ENCODE measurements around the gene TRMT2A. TPM values are rescaled to one million over a fixed set of nuclear protein-coding genes. Genes with fewer than 3 reads are reported as not detected.

The TRMT2A gene
- total RNA-seq, 2 experiments from 2014 or later = 97.5 to 118 TPM

GRCh38 chr22:20063271-20064139 is 53.5 kb downstream of the TRMT2A start:
- Histone ChIP-seq H3K4me1 (ENCODE audit: insufficient read depth, low read length, poor library complexity, severe bottlenecking) (no peaks in the 10 kb centered on the region), H3K27ac (ENCODE audit: low read depth, low read length, poor library complexity, severe bottlenecking) (no peak overlapping the region), H3K9me3 (ENCODE audit: low read length) (no peaks in the 10 kb centered on the region), H3K4me2 (ENCODE audit: low read length) (no peak overlapping the region), H3K36me3 (ENCODE audit: insufficient read depth, low read length) (peaks cover 9% of the 10 kb centered on the region; the same call in 1 of the 2 replicates), H3K79me2 (ENCODE audit: insufficient read depth, low read depth, low read length) (no peaks in the 10 kb centered on the region), H3K4me3 (ENCODE audit: low read depth, low read length, poor library complexity, severe bottlenecking) (no peak overlapping the region), H2AFZ (ENCODE audit: low read length) (no peak overlapping the region), H3K9me2 (ENCODE audit: insufficient read depth, low read length) (no peaks in the 10 kb centered on the region), H4K20me1 (ENCODE audit: insufficient read depth, low read length) (no peaks in the 10 kb centered on the region)
- ChIA-PET POLR2A (no interaction called here), CTCF (ENCODE audit: unreplicated experiment) (no interaction called here)
- TF ChIP-seq EZH2phosphoT487 (IDR thresholded peaks at IDR 0.05; ENCODE audit: borderline replicate concordance, low read depth, low read length) = no peak
- TF ChIP-seq CTCF (conservative IDR thresholded peaks at IDR 0.05; ENCODE audit: low read length) = no peak
- no peak for DNase-seq (ENCODE audit: low spot score)
- intact Hi-C loops (cut with micrococcal nuclease; ENCODE audit: unreplicated experiment) = no loop called here
- BruUV-seq (replicated peaks) = no TSS peak

- no peaks in the 10 kb centered on the region for H3K79me2 ChIP-seq (ENCODE audit: insufficient read depth, low read depth, low read length)
- TF ChIP-seq EZH2phosphoT487 (IDR thresholded peaks at IDR 0.05; ENCODE audit: borderline replicate concordance, low read depth, low read length) (no peak), CTCF (conservative IDR thresholded peaks at IDR 0.05; ENCODE audit: low read length) (no peak)
- no peaks in the 10 kb centered on the region for H3K4me1 ChIP-seq (ENCODE audit: insufficient read depth, low read length, poor library complexity, severe bottlenecking)
- no TSS peak for BruUV-seq (replicated peaks)
- H3K9me3 ChIP-seq (ENCODE audit: low read length) = no peaks in the 10 kb centered on the region
- no peaks in the 10 kb centered on the region for H4K20me1 ChIP-seq (ENCODE audit: insufficient read depth, low read length)
- H2AFZ ChIP-seq (ENCODE audit: low read length) = no peak overlapping the region
- peaks cover 9% of the 10 kb centered on the region; the same call in 1 of the 2 replicates for H3K36me3 ChIP-seq (ENCODE audit: insufficient read depth, low read length)
- H3K27ac ChIP-seq (ENCODE audit: low read depth, low read length, poor library complexity, severe bottlenecking) = no peak overlapping the region
- H3K9me2 ChIP-seq (ENCODE audit: insufficient read depth, low read length) = no peaks in the 10 kb centered on the region
- H3K4me2 ChIP-seq (ENCODE audit: low read length) = no peak overlapping the region
- no peak for DNase-seq (ENCODE audit: low spot score)
- intact Hi-C loops (cut with micrococcal nuclease; ENCODE audit: unreplicated experiment) = no loop called here
- H3K4me3 ChIP-seq (ENCODE audit: low read depth, low read length, poor library complexity, severe bottlenecking) = no peak overlapping the region
- CTCF ChIA-PET (ENCODE audit: unreplicated experiment) = no interaction called here
- POLR2A ChIA-PET = no interaction called here
These were observed 54.3 kb downstream of the TRMT2A start for GRCh38 chr22:20062766-20063083.

GRCh38 chr22:20062043-20062765 is 54.8 kb downstream of the TRMT2A start:
- Histone ChIP-seq H3K9me2 (ENCODE audit: insufficient read depth, low read length) (no peaks in the 10 kb centered on the region), H3K4me1 (ENCODE audit: insufficient read depth, low read length, poor library complexity, severe bottlenecking) (no peaks in the 10 kb centered on the region), H2AFZ (ENCODE audit: low read length) (no peak overlapping the region), H3K9me3 (ENCODE audit: low read length) (no peaks in the 10 kb centered on the region), H3K27ac (ENCODE audit: low read depth, low read length, poor library complexity, severe bottlenecking) (no peak overlapping the region), H3K4me2 (ENCODE audit: low read length) (no peak overlapping the region), H4K20me1 (ENCODE audit: insufficient read depth, low read length) (no peaks in the 10 kb centered on the region), H3K79me2 (ENCODE audit: insufficient read depth, low read depth, low read length) (no peaks in the 10 kb centered on the region), H3K4me3 (ENCODE audit: low read depth, low read length, poor library complexity, severe bottlenecking) (no peak overlapping the region), H3K36me3 (ENCODE audit: insufficient read depth, low read length) (peaks cover 9% of the 10 kb centered on the region; the same call in 1 of the 2 replicates)
- POLR2A ChIA-PET = no interaction called here
- BruUV-seq (replicated peaks) = no TSS peak
- CTCF ChIA-PET (ENCODE audit: unreplicated experiment) = no interaction called here
- TF ChIP-seq CTCF (conservative IDR thresholded peaks at IDR 0.05; ENCODE audit: low read length) (no peak), EZH2phosphoT487 (IDR thresholded peaks at IDR 0.05; ENCODE audit: borderline replicate concordance, low read depth, low read length) (no peak)
- intact Hi-C loops (cut with micrococcal nuclease; ENCODE audit: unreplicated experiment) = no loop called here
- DNase-seq (ENCODE audit: low spot score) = no peak

Measured in OCI-LY7 (cell line).